ENCODE results near the gene CLEC4F.

DNA sequence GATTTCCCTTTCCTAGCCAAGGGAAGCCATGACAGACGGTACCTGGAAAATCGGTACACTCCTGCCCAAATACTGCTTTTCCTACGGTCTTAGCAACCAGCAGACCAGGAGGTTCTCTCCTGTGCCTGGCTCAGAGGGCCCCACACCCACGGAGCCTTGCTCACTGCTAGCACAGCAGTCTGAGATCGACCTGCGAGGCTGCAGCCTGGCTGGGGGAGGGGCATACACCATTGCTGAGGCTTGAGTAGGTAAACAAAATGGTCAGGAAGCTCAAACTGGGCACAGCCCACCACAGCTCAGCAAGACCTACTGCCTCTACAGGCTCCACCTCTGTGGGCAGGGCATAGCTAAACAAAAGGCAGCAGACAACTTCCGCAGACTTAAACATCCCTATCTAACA is 22.0 kb upstream of the CLEC4F start:
- TF ChIP-seq POLR2A (IDR thresholded peaks at IDR 0.05) (no peak), EP300 (IDR thresholded peaks at IDR 0.05) (no peak), POLR2AphosphoS5 (IDR thresholded peaks at IDR 0.05) (no peak)
- TF ChIP-seq, protein P1, sequence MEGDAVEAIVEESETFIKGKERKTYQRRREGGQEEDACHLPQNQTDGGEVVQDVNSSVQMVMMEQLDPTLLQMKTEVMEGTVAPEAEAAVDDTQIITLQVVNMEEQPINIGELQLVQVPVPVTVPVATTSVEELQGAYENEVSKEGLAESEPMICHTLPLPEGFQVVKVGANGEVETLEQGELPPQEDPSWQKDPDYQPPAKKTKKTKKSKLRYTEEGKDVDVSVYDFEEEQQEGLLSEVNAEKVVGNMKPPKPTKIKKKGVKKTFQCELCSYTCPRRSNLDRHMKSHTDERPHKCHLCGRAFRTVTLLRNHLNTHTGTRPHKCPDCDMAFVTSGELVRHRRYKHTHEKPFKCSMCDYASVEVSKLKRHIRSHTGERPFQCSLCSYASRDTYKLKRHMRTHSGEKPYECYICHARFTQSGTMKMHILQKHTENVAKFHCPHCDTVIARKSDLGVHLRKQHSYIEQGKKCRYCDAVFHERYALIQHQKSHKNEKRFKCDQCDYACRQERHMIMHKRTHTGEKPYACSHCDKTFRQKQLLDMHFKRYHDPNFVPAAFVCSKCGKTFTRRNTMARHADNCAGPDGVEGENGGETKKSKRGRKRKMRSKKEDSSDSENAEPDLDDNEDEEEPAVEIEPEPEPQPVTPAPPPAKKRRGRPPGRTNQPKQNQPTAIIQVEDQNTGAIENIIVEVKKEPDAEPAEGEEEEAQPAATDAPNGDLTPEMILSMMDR (IDR thresholded peaks at IDR 0.05), result no peak
